Keratinocyte (primary cell): ENCODE data around the gene PXDN. TPM values are rescaled to one million over a fixed set of nuclear protein-coding genes. Genes with fewer than 3 reads are reported as not detected.

ENCODE experiments used
- DNase-seq: peaks from one replicate; pipeline ENCODE4 v3.0.0-alpha.2; 2011; ENCODE audit warnings: low read depth, missing footprints, low spot score
- FAIRE-seq: peaks from 2 replicates; lab custom pipeline; 2011; peaks lifted over from hg19 to GRCh38; lab: Jason Lieb, UNC
- H2AFZ ChIP-seq: 2 replicates; pipeline ENCODE4 v1.6.0; 2012; ENCODE audit warnings: low read length, control low read depth, inconsistent platforms; ENCODE audit not compliant: control insufficient read depth
- H3K27ac ChIP-seq: 2 replicates; pipeline ENCODE4 v1.5.1; 2011; ENCODE audit warnings: low read length; ENCODE audit not compliant: control insufficient read depth, insufficient read depth
- H3K27me3 ChIP-seq: 3 replicates; pipeline ENCODE4 v1.6.0; 2011; ENCODE audit warnings: low read length; ENCODE audit not compliant: control insufficient read depth, insufficient read depth; ENCODE audit errors: extremely low read depth
- H3K36me3 ChIP-seq, 2 experiments: 2 replicates in 1 of 2; 3 replicates in 1 of 2; pipeline ENCODE4 v1.5.1; 2011; ENCODE audit warnings: low read length in 2 of 2, mild to moderate bottlenecking in 1 of 2; ENCODE audit not compliant: control insufficient read depth in 2 of 2, insufficient read depth in 2 of 2; ENCODE audit errors: extremely low read depth in 1 of 2
- H3K4me1 ChIP-seq: 3 replicates; pipeline ENCODE4 v1.5.1; 2011; ENCODE audit warnings: low read length; ENCODE audit not compliant: control insufficient read depth, insufficient read depth; ENCODE audit errors: extremely low read depth
- H3K4me2 ChIP-seq: 3 replicates; pipeline ENCODE4 v1.6.0; 2011; ENCODE audit warnings: low read depth, low read length; ENCODE audit not compliant: control insufficient read depth, insufficient read depth; ENCODE audit errors: extremely low read depth
- H3K4me3 ChIP-seq, 3 experiments: fragments of 200-600 bp in 1 of 3; sonication (generic) in 1 of 3; 2 replicates in 2 of 3; 3 replicates in 1 of 3; pipeline ENCODE4 v1.5.1; 2011 to 2016; ENCODE audit warnings: low read length in 3 of 3, mild to moderate bottlenecking in 3 of 3, control low read depth in 2 of 3, inconsistent platforms in 1 of 3, low read depth in 1 of 3, mixed read lengths in 1 of 3, mixed run types in 1 of 3, moderate library complexity in 1 of 3; ENCODE audit not compliant: control insufficient read depth in 2 of 3, insufficient read depth in 2 of 3; ENCODE audit errors: extremely low read depth in 1 of 3
- H3K79me2 ChIP-seq: 2 replicates; pipeline ENCODE4 v1.6.0; 2012; ENCODE audit warnings: low read length; ENCODE audit not compliant: control insufficient read depth, insufficient read depth
- H3K9ac ChIP-seq: 3 replicates; pipeline ENCODE4 v1.6.0; 2011; ENCODE audit warnings: low read length; ENCODE audit not compliant: control insufficient read depth, insufficient read depth; ENCODE audit errors: extremely low read depth
- H3K9me1 ChIP-seq: 3 replicates; pipeline ENCODE4 v1.6.0; 2011; ENCODE audit warnings: low read length; ENCODE audit not compliant: control insufficient read depth, insufficient read depth; ENCODE audit errors: extremely low read depth
- H3K9me3 ChIP-seq: 2 replicates; pipeline ENCODE4 v1.5.1; 2012; ENCODE audit warnings: low read depth, low read length; ENCODE audit not compliant: control insufficient read depth
- H4K20me1 ChIP-seq: 3 replicates; pipeline ENCODE4 v1.6.0; 2011; ENCODE audit warnings: low read length; ENCODE audit not compliant: control insufficient read depth, insufficient read depth; ENCODE audit errors: extremely low read depth
- EZH2 ChIP-seq: IDR thresholded peaks from one replicate; pipeline ENCODE4 v1.6.1; 2012; ENCODE audit warnings: inconsistent platforms, mild to moderate bottlenecking, low read length, moderate library complexity
- dilution Hi-C: fragments of 300-500 bp; cut with MboI; formaldehyde crosslinking; loops from one replicate; pipeline ENCODE4 v1.7.0; 2020; ENCODE audit warnings: low sequenced_read_pairs; ENCODE audit not compliant: extremely low pct_ligation_motif_present
- polyA plus RNA-seq, 5 experiments: library from polyadenylated mRNA; depleted of rRNA in 3 of 5; stranded (reverse) in 3 of 5; stranded (forward) in 1 of 5; unstranded in 1 of 5; fragments of >200 nt; gene quantifications; 1 replicate in 1 of 5; 2 replicates in 3 of 5; 3 replicates in 1 of 5; pipeline versions ENCODE4 v1.2.1 to v1.2.3, GENCODE V29; 2011 to 2012; ENCODE audit warnings: missing spikeins in 2 of 5, low read depth in 1 of 5, low replicate concordance in 1 of 5
- TF ChIP-seq, protein P1 (sequence below), 3 experiments: IDR thresholded peaks in 1 of 3; conservative IDR thresholded peaks in 1 of 3; optimal IDR thresholded peaks in 1 of 3; 2 replicates in 2 of 3; 3 replicates in 1 of 3; pipeline versions ENCODE3 to v1.5.1; 2011; ENCODE audit warnings: low read length in 3 of 3, mild to moderate bottlenecking in 3 of 3, moderate library complexity in 2 of 3, control low read depth in 1 of 3, inconsistent platforms in 1 of 3; ENCODE audit not compliant: insufficient read depth in 2 of 3; ENCODE audit errors: extremely low read depth in 1 of 3

The PXDN gene
- polyA plus RNA-seq, 1 donor (not counting 4 experiments of a cell fraction or from before 2014, with no cell fraction given): 36.7 TPM

DNA sequence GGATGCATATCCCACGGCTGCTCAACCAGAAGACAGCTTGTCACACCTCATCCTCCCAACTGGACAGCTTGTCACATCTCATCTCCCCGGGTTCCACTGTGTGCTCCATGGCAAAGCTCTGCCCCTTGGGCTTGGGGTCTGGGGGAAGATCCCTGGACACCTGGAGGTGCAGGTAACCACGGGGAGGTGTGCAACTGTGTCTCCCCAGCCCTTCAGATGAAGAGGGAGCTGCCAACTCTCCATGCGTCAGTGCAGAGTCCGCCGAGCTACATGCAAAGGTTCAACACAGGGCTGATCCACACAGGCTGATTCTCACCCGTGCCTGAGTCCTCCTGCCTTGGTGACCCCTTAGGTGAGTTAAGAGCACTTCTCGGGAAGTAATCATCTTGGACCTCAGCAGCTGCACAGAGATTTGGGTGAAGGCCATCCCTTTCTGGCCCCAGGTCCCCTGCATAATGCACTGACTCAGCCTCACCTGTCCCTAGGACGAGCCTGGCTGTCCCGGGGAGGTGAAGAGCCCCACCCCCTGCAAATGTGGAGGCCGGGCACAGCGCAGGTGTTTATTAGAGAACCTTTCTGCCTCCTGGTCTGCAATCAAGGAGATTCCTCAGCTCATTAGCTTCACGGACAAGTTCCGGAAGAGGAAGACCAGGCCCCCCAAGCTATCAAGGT lies 157.9 kb downstream of the PXDN start:
- no peaks in the 10 kb centered on the region for H3K9me1 ChIP-seq
- H3K27me3 ChIP-seq: peaks cover 10% of the 10 kb centered on the region
- no peak overlapping the region for H3K9ac ChIP-seq
- H3K4me2 ChIP-seq: no peak overlapping the region
- peaks cover 8% of the 10 kb centered on the region for H3K4me1 ChIP-seq
- no peaks in the 10 kb centered on the region for H3K79me2 ChIP-seq
- no peak overlapping the region for H3K27ac ChIP-seq
- no peak overlapping the region for H3K4me3 ChIP-seq
- FAIRE-seq (no peak), DNase-seq (no peak)
- H3K9me3 ChIP-seq: no peaks in the 10 kb centered on the region
- no peaks in the 10 kb centered on the region for H4K20me1 ChIP-seq
- no peaks in the 10 kb centered on the region for H3K36me3 ChIP-seq
- TF ChIP-seq, protein P1, sequence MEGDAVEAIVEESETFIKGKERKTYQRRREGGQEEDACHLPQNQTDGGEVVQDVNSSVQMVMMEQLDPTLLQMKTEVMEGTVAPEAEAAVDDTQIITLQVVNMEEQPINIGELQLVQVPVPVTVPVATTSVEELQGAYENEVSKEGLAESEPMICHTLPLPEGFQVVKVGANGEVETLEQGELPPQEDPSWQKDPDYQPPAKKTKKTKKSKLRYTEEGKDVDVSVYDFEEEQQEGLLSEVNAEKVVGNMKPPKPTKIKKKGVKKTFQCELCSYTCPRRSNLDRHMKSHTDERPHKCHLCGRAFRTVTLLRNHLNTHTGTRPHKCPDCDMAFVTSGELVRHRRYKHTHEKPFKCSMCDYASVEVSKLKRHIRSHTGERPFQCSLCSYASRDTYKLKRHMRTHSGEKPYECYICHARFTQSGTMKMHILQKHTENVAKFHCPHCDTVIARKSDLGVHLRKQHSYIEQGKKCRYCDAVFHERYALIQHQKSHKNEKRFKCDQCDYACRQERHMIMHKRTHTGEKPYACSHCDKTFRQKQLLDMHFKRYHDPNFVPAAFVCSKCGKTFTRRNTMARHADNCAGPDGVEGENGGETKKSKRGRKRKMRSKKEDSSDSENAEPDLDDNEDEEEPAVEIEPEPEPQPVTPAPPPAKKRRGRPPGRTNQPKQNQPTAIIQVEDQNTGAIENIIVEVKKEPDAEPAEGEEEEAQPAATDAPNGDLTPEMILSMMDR (optimal IDR thresholded peaks at IDR 0.05 in 1 of 3, IDR thresholded peaks at IDR 0.05 in 1 of 3, conservative IDR thresholded peaks at IDR 0.05 in 1 of 3; ENCODE audit: extremely low read depth in 1 of 3, insufficient read depth in 2 of 3, low read length in 3 of 3): no peak
- no peak for TF ChIP-seq EZH2
- dilution Hi-C loops: loop anchor here (25.0 kb wide), 1 partner anchor 151 kb away; the partner anchor contains the start of gene PXDN
- H2AFZ ChIP-seq: no peak overlapping the region

DNA sequence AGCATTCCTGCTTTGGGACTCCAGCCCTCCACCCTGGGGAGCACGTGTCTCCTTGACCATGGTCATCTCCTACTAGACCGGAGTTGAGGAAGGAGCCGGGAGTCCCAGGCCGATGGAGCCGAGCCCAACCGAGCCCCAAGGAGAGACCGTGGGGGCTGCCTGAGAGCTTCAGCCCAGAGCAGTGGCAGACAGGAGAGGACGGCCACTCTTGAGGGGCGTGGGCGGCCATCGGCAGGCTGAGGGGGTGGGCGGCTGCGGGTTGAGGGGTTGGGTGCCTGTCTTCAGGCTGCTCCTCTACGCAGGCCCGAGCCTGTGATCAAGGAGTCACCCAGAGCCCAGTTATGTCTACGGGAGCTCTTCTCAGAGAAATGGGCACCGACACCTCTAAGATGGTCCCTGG lies 158.7 kb downstream of the PXDN start:
- Histone ChIP-seq H3K9me1 (no peaks in the 10 kb centered on the region), H3K4me1 (peaks cover 4% of the 10 kb centered on the region), H3K4me3 (no peak overlapping the region), H3K36me3 (no peaks in the 10 kb centered on the region), H3K9ac (no peak overlapping the region), H2AFZ (no peak overlapping the region), H3K27me3 (peaks cover 6% of the 10 kb centered on the region), H3K4me2 (no peak overlapping the region), H3K79me2 (no peaks in the 10 kb centered on the region), H3K9me3 (no peaks in the 10 kb centered on the region), H4K20me1 (no peaks in the 10 kb centered on the region), H3K27ac (no peak overlapping the region)
- no peak for DNase-seq
- dilution Hi-C loops: loop anchor here (25.0 kb wide), 1 partner anchor 152 kb away; the partner anchor contains the start of gene PXDN
- no peak for TF ChIP-seq EZH2
- TF ChIP-seq, protein P1 (optimal IDR thresholded peaks at IDR 0.05 in 1 of 3, IDR thresholded peaks at IDR 0.05 in 1 of 3, conservative IDR thresholded peaks at IDR 0.05 in 1 of 3; ENCODE audit: extremely low read depth in 1 of 3, insufficient read depth in 2 of 3, low read length in 3 of 3): no peak
- no peak for FAIRE-seq
